SU-DHL-6 (cell line): ENCODE data around the gene MYRFL.

Source experiments
- H2AFZ ChIP-seq: fragments of 200-600 bp; sonication (generic); 2 replicates; pipeline ENCODE4 v1.6.1; 2014; ENCODE audit warnings: low read depth, mild to moderate bottlenecking, moderate library complexity, mixed read lengths, antibody characterized with exemption, low read length; ENCODE audit not compliant: severe bottlenecking
- H3F3A ChIP-seq: fragments of 200-600 bp; shearing (Covaris generic); 2 replicates; pipeline ENCODE4 v1.6.0; 2016; ENCODE audit warnings: antibody characterized with exemption, mild to moderate bottlenecking; ENCODE audit not compliant: insufficient read depth
- H3K27ac ChIP-seq: fragments of 200-600 bp; sonication (generic); 2 replicates; pipeline ENCODE4 v1.5.1; 2016; ENCODE audit warnings: low read depth, mild to moderate bottlenecking, low read length, moderate library complexity, mixed read lengths
- H3K27me3 ChIP-seq: fragments of 200-600 bp; sonication (generic), shearing (Covaris generic); 2 replicates; pipeline ENCODE4 v1.6.0; 2014; ENCODE audit warnings: mild to moderate bottlenecking, low read length
- H3K36me3 ChIP-seq: fragments of 200-600 bp; sonication (generic); 2 replicates; pipeline ENCODE4 v1.6.1; 2014; ENCODE audit warnings: mild to moderate bottlenecking, low read length, mixed read lengths
- H3K4me2 ChIP-seq: fragments of 300-600, 200-600 bp; shearing (Covaris generic), sonication (generic); 2 replicates; pipeline ENCODE4 v1.6.0; 2014; ENCODE audit warnings: low read length, low read depth, mild to moderate bottlenecking; ENCODE audit not compliant: poor library complexity, severe bottlenecking
- H3K4me3 ChIP-seq: fragments of 200-600 bp; sonication (generic); 2 replicates; pipeline ENCODE4 v1.5.1; 2014; ENCODE audit warnings: antibody characterized with exemption, low read length, mild to moderate bottlenecking, mixed read lengths; ENCODE audit not compliant: insufficient read depth, poor library complexity, severe bottlenecking
- H3K79me2 ChIP-seq: fragments of 200-600 bp; sonication (generic); 2 replicates; pipeline ENCODE4 v1.6.1; 2014; ENCODE audit warnings: mild to moderate bottlenecking, low read length, moderate library complexity; ENCODE audit not compliant: insufficient read depth
- H3K9ac ChIP-seq: fragments of 200-600 bp; sonication (generic); 2 replicates; pipeline ENCODE4 v1.7.0; 2014; ENCODE audit warnings: mild to moderate bottlenecking, low read length
- H3K9me2 ChIP-seq: fragments of 200-600 bp; sonication (generic); replicated peaks from 2 replicates; pipeline ENCODE4 v1.6.1; 2014; ENCODE audit warnings: low read length; ENCODE audit not compliant: insufficient read depth
- H3K9me3 ChIP-seq: fragments of 200-600 bp; sonication (generic); 2 replicates; pipeline ENCODE4 v1.6.1; 2014; ENCODE audit warnings: low read length, mixed read lengths; ENCODE audit not compliant: insufficient read depth
- H4K20me1 ChIP-seq: fragments of 200-600 bp; sonication (generic); 2 replicates; pipeline ENCODE4 v1.6.1; 2014; ENCODE audit warnings: low read depth, mild to moderate bottlenecking, antibody characterized with exemption, low read length, moderate library complexity, mixed read lengths
- EZH2phosphoT487 ChIP-seq: fragments of 200-600 bp; sonication (generic), shearing (Covaris generic); conservative IDR thresholded peaks from 2 replicates; pipeline ENCODE4 v1.6.1; 2018; ENCODE audit warnings: mild to moderate bottlenecking, antibody characterized with exemption, low read length, moderate library complexity, mixed read lengths
- TF ChIP-seq, protein P1 (sequence below): fragments of 200-600 bp; sonication (generic); IDR thresholded peaks from one replicate; pipeline ENCODE4 v1.5.1; 2017; ENCODE audit warnings: antibody characterized with exemption, mild to moderate bottlenecking, low read length, moderate library complexity; ENCODE audit not compliant: insufficient read depth, poor library complexity, severe bottlenecking

Gene MYRFL

DNA sequence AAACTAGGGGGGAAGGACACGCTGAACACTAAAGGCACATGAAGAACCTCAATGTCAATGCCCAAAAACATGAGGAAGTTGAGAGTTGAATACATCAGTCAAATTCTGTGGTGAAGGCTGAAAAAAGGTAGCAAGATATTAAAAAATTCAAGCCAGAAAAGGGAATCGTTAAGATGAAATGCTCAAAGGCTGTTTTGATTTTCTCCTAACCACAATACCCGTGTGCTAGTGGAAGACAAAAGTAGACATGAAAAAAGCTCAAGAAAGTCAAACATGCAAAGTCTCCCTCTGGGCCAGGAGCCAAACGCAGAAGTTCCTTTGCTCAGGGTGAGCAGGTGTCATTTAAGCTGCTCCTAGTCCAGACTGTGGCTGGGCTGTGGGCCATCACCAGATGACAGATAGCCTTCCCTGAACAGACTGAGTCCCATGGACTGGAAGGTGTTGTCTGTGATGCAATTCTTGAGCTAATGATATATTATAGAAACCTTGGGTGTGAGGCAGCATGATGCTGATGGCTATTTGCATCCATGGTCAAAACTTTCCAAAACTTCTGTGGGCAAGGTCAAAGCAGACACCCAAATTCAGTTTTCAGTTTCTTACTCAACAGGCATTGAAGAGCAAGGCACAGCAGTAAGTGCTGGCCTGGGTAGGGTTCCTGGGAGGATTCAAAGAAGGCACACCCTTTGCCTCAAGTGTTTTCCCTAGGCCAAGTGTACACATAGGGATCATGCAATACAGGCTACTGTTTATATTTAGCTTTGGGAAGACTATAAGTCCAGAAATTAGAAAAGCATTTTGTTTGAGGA lies 81.6 kb downstream of the MYRFL start:
- Histone ChIP-seq H3F3A (peaks cover 31% of the 10 kb centered on the region), H3K79me2 (no peaks in the 10 kb centered on the region), H3K4me3 (no peak overlapping the region), H3K27me3 (no peaks in the 10 kb centered on the region), H3K27ac (peak overlapping the region; percentile 96), H3K9me3 (no peaks in the 10 kb centered on the region), H2AFZ (no peak overlapping the region), H3K9me2 (no peaks in the 10 kb centered on the region), H3K36me3 (no peaks in the 10 kb centered on the region), H3K9ac (peak overlapping the region; percentile 48), H4K20me1 (no peaks in the 10 kb centered on the region), H3K4me2 (peak overlapping the region; percentile 80)
- no peak for TF ChIP-seq EZH2phosphoT487
- TF ChIP-seq, protein P1, sequence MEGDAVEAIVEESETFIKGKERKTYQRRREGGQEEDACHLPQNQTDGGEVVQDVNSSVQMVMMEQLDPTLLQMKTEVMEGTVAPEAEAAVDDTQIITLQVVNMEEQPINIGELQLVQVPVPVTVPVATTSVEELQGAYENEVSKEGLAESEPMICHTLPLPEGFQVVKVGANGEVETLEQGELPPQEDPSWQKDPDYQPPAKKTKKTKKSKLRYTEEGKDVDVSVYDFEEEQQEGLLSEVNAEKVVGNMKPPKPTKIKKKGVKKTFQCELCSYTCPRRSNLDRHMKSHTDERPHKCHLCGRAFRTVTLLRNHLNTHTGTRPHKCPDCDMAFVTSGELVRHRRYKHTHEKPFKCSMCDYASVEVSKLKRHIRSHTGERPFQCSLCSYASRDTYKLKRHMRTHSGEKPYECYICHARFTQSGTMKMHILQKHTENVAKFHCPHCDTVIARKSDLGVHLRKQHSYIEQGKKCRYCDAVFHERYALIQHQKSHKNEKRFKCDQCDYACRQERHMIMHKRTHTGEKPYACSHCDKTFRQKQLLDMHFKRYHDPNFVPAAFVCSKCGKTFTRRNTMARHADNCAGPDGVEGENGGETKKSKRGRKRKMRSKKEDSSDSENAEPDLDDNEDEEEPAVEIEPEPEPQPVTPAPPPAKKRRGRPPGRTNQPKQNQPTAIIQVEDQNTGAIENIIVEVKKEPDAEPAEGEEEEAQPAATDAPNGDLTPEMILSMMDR, result no peak

DNA sequence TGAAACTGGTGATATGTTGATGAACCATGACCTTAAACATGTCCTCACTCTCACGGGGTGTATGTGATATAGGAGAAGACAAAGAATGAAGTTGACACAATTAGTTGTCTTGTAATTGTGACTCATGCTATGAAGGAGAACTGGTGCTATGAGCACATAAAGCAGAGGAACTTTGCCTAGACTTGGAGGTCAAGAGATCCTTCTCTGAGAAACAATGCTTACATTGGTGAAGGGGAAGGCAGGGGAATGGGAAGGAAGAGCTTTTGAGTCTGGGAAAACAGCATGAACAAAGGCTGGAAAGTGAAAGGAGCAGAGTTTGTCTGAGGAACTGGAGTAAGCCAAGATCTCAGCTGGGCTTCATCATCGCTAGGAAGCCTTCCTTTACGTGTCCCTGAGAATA lies 83.2 kb downstream of the MYRFL start:
- H2AFZ ChIP-seq, result no peak overlapping the region

DNA sequence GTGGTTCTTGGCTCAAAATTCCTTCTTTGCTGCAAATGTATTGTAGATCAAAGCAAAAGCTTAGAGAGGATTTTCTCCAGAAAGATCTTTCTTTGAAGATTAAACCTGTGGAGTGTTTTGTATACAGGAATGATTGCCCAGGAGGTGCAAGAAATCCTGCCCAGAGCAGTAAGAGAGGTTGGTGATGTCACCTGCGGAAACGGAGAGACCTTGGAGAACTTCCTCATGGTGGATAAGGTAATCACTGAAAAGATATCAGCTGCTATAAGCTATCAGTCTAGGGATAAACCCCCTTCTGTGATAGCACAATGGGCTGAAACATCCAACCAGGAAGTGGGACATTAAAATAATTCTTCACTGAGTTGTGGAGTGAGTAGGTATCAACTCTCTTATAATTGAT lies 85.7 kb downstream of the MYRFL start:
- H3K27me3 ChIP-seq, result no peaks in the 10 kb centered on the region

More for the DNA sequence above, 83.2 kb downstream of the MYRFL start:
- Histone ChIP-seq H4K20me1 (no peaks in the 10 kb centered on the region), H3K9me3 (no peaks in the 10 kb centered on the region), H3K27me3 (no peaks in the 10 kb centered on the region), H3K9ac (no peak overlapping the region), H3K4me2 (no peak overlapping the region), H3F3A (peaks cover 31% of the 10 kb centered on the region), H3K4me3 (no peak overlapping the region), H3K27ac (no peak overlapping the region; the same call in 1 of the 2 replicates), H3K9me2 (no peaks in the 10 kb centered on the region), H3K79me2 (no peaks in the 10 kb centered on the region), H3K36me3 (no peaks in the 10 kb centered on the region)
- TF ChIP-seq, protein P1, result no peak
- TF ChIP-seq EZH2phosphoT487, result no peak

More for the DNA sequence above, 85.7 kb downstream of the MYRFL start:
- Histone ChIP-seq H3K36me3 (no peaks in the 10 kb centered on the region), H3K9me3 (no peaks in the 10 kb centered on the region), H3K4me3 (no peak overlapping the region), H3K27ac (no peak overlapping the region), H3F3A (peaks cover 14% of the 10 kb centered on the region), H3K4me2 (no peak overlapping the region), H3K79me2 (no peaks in the 10 kb centered on the region), H2AFZ (no peak overlapping the region), H3K9ac (no peak overlapping the region), H3K9me2 (no peaks in the 10 kb centered on the region), H4K20me1 (no peaks in the 10 kb centered on the region)
- TF ChIP-seq, protein P1, result no peak
- TF ChIP-seq EZH2phosphoT487, result no peak
